Mesothelial cell of epicardium (in vitro differentiated cells): Measurements from ENCODE around the gene LRRK1. TPM values are rescaled to one million over a fixed set of nuclear protein-coding genes. Genes with fewer than 3 reads are reported as not detected.

ENCODE experiments used
- DNase-seq, 2 experiments: peaks; one replicate each; pipeline ENCODE4 v3.0.0; 2021; ENCODE audit warnings: low spot score in 2 of 2; ENCODE audit not compliant: unreplicated experiment in 2 of 2
- H3K27ac Mint-ChIP-seq: 2 replicates; pipeline ENCODE4 v1.8.0; 2021; ENCODE audit warnings: mixed read lengths
- H3K27me3 Mint-ChIP-seq: 2 replicates; pipeline ENCODE4 v1.8.0; 2021; ENCODE audit warnings: low read depth, mixed read lengths
- H3K36me3 Mint-ChIP-seq: 2 replicates; pipeline ENCODE4 v1.8.0; 2021; ENCODE audit warnings: mixed read lengths
- H3K4me1 Mint-ChIP-seq: 2 replicates; pipeline ENCODE4 v1.8.0; 2021; ENCODE audit warnings: mixed read lengths
- H3K4me3 Mint-ChIP-seq: 2 replicates; pipeline ENCODE4 v1.8.0; 2021; ENCODE audit warnings: mild to moderate bottlenecking, moderate library complexity, mixed read lengths
- H3K9me3 Mint-ChIP-seq: 2 replicates; pipeline ENCODE4 v1.8.0; 2021; ENCODE audit warnings: mixed read lengths
- CTCF ChIP-seq: fragments of 200-600 bp; sonication (generic); IDR thresholded peaks from one replicate; pipeline ENCODE4 v1.5.0; 2021; ENCODE audit warnings: antibody characterized with exemption; ENCODE audit not compliant: unreplicated experiment
- total RNA-seq: library from RNA; stranded (reverse); gene quantifications from 3 replicates; pipeline ENCODE4 v1.2.1, GENCODE V29; 2021

LRRK1 gene
- total RNA-seq, 1 donor from 2014 or later, result 2.3 TPM

- DNase-seq, result no peak
- TF ChIP-seq CTCF, result no peak
- H3K36me3 Mint-ChIP-seq, result no peaks in the 10 kb centered on the region
- no peaks in the 10 kb centered on the region for H3K27me3 Mint-ChIP-seq
- no peaks in the 10 kb centered on the region for H3K9me3 Mint-ChIP-seq
- H3K4me1 Mint-ChIP-seq, result peaks cover 11% of the 10 kb centered on the region
- H3K4me3 Mint-ChIP-seq, result no peak overlapping the region
- H3K27ac Mint-ChIP-seq, result no peak overlapping the region
Observed at GRCh38 chr15:101088271-101088670, 169.1 kb downstream of the LRRK1 start.

GRCh38 chr15:101088788-101089578 is 169.8 kb downstream of the LRRK1 start:
- TF ChIP-seq CTCF, result peak; percentile 100
- peak overlapping the region; percentile 13 for H3K4me3 Mint-ChIP-seq
- no peaks in the 10 kb centered on the region for H3K9me3 Mint-ChIP-seq
- peaks cover 11% of the 10 kb centered on the region for H3K4me1 Mint-ChIP-seq
- peak; percentile 51 to 88 for DNase-seq
- H3K27me3 Mint-ChIP-seq, result no peaks in the 10 kb centered on the region
- no peaks in the 10 kb centered on the region for H3K36me3 Mint-ChIP-seq
- no peak overlapping the region for H3K27ac Mint-ChIP-seq

- Mint-ChIP-seq H3K4me3 (no peak overlapping the region), H3K4me1 (peaks cover 11% of the 10 kb centered on the region), H3K9me3 (peaks cover 4% of the 10 kb centered on the region), H3K36me3 (no peaks in the 10 kb centered on the region), H3K27ac (no peak overlapping the region), H3K27me3 (peaks cover 4% of the 10 kb centered on the region)
- DNase-seq, result no peak
- TF ChIP-seq CTCF, result no peak
Observed at GRCh38 chr15:101089579-101090427, 170.6 kb downstream of the LRRK1 start.

- no peak for TF ChIP-seq CTCF
- Mint-ChIP-seq H3K36me3 (no peaks in the 10 kb centered on the region), H3K4me1 (peaks cover 11% of the 10 kb centered on the region), H3K9me3 (peaks cover 4% of the 10 kb centered on the region), H3K4me3 (no peak overlapping the region), H3K27ac (no peak overlapping the region), H3K27me3 (peaks cover 4% of the 10 kb centered on the region)
- no peak for DNase-seq
Observed at GRCh38 chr15:101090428-101090790, 171.3 kb downstream of the LRRK1 start.

GRCh38 chr15:101091080-101092017 is 172.2 kb downstream of the LRRK1 start:
- Mint-ChIP-seq H3K27ac (peak overlapping the region; percentile 50), H3K9me3 (peaks cover 4% of the 10 kb centered on the region), H3K4me1 (peaks cover 11% of the 10 kb centered on the region), H3K36me3 (no peaks in the 10 kb centered on the region), H3K4me3 (no peak overlapping the region), H3K27me3 (peaks cover 5% of the 10 kb centered on the region)
- no peak for TF ChIP-seq CTCF
- DNase-seq, result no peak
